ENCODE data around the gene CEACAM19. TPM values are rescaled to one million over a fixed set of nuclear protein-coding genes. Genes with fewer than 3 reads are reported as not detected.
"Not testable (repeated sequence)": the region's sequence is repeated elsewhere in the genome, so short reads cannot be mapped to it uniquely, and the experiment has no call there.

The CEACAM19 gene
- total RNA-seq, 4 donors from 2014 or later = 2.3 to 7.6 (median 4.6) TPM

DNA sequence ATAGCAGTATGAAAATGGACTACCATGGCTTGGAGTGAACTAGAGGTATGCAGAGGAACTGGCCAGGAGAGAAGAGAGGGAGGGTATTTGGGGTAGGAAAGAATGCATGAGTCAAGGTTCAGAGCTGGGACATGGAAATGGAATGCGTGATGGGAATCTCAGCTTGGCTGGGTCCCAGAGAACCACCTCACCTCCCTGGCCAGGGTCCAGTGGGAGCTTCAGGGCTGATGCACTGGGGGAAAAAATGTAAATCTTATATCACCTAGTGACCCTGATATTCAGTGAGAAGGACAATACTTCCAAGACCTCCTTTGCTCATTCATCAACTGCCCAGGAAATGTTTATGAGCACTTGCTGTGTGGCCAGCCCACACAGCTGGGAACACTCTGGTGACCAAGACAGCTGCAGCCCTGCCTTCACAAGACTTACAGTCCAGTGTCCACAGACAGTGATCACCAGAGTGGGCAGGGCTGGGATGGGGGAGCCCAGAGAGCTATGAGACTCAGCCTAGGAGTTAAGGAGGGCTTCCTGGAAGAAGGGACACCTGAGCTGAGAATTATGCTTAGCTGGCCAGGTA lies 45.1 kb upstream of the CEACAM19 start:
- no peaks in the 10 kb centered on the region for H3K9me3 ChIP-seq
- WGBS, 2 donors = 7 to 44% methylated on average over 1 of the region's 1 CpG
- H3K27me3 ChIP-seq = peaks cover 0 to 9% (median 0%) of the 10 kb centered on the region in 4 donors
- no peak for DNase-seq
- H3K27ac ChIP-seq = no peak overlapping the region
- TF ChIP-seq, protein P1, sequence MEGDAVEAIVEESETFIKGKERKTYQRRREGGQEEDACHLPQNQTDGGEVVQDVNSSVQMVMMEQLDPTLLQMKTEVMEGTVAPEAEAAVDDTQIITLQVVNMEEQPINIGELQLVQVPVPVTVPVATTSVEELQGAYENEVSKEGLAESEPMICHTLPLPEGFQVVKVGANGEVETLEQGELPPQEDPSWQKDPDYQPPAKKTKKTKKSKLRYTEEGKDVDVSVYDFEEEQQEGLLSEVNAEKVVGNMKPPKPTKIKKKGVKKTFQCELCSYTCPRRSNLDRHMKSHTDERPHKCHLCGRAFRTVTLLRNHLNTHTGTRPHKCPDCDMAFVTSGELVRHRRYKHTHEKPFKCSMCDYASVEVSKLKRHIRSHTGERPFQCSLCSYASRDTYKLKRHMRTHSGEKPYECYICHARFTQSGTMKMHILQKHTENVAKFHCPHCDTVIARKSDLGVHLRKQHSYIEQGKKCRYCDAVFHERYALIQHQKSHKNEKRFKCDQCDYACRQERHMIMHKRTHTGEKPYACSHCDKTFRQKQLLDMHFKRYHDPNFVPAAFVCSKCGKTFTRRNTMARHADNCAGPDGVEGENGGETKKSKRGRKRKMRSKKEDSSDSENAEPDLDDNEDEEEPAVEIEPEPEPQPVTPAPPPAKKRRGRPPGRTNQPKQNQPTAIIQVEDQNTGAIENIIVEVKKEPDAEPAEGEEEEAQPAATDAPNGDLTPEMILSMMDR (IDR thresholded peaks at IDR 0.05) = no peak
- no peak for TF ChIP-seq POLR2A (IDR thresholded peaks at IDR 0.05)
- H3K36me3 ChIP-seq = no peaks in the 10 kb centered on the region
- H3K4me3 ChIP-seq = no peak overlapping the region
- peaks cover 0 to 4% (median 0%) of the 10 kb centered on the region in 3 donors for H3K4me1 ChIP-seq
- intact Hi-C loops (cut with DNase I) = no loop called here

DNA sequence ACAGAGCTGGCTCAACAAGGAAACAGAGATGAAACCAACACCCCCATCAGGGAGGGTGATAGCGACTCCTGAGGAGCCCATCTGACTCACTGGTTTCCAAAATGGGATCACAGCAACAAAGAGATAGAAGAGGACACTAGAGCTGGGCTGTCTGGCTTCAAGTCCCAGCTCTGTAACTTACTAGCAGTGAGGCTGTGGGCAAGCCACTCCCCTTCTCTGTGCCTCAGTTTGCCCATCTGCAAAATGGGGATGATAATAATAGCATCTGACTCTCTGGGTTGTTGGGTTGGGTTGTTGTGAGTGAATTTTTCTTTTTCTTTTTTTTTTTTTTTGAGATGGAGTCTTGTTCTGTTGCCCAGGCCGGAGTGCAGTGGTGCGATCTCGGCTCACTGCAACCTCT lies 43.7 kb upstream of the CEACAM19 start:
- Histone ChIP-seq H3K27me3 (peaks cover 0 to 9% (median 0%) of the 10 kb centered on the region in 4 donors), H3K4me3 (no peak overlapping the region), H3K36me3 (no peaks in the 10 kb centered on the region), H3K4me1 (peaks cover 0 to 4% (median 0%) of the 10 kb centered on the region in 3 donors), H3K27ac (no peak overlapping the region), H3K9me3 (no peaks in the 10 kb centered on the region)
- intact Hi-C loops (cut with DNase I) = no loop called here
- WGBS, 2 donors = 89 to 96% methylated on average over 4 of the region's 4 CpGs
- no peak for DNase-seq
- TF ChIP-seq, protein P1 (IDR thresholded peaks at IDR 0.05) = no peak
- TF ChIP-seq POLR2A (IDR thresholded peaks at IDR 0.05) = no peak

DNA sequence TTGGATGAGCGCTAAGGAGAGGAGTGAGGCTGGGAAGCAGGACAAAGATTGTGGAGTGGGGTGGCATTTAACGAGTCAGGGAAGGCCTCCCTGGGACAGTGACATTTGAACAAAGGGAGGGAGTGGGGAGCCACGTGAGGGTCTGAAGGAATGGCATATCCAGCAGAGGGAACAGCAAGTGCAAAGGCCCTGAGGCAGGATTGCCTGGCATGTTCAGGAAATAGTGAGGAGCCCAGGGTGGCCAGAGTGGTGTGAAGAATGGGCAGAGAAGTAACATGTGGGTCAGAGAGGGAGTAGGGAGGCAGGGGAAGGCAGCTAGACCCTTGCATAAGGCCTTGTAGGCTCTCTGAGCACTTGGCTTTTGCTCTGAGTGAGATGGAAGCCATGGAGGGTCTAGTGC lies 42.5 kb upstream of the CEACAM19 start:
- Histone ChIP-seq H3K36me3 (no peaks in the 10 kb centered on the region), H3K4me1 (peaks cover 0 to 4% (median 0%) of the 10 kb centered on the region in 3 donors), H3K27me3 (peaks cover 0 to 9% (median 0%) of the 10 kb centered on the region in 4 donors), H3K4me3 (no peak overlapping the region), H3K9me3 (no peaks in the 10 kb centered on the region), H3K27ac (no peak overlapping the region)
- intact Hi-C loops (cut with DNase I) = no loop called here
- TF ChIP-seq, protein P1 (IDR thresholded peaks at IDR 0.05) = no peak
- TF ChIP-seq POLR2A (IDR thresholded peaks at IDR 0.05) = no peak
- 71 to 74% methylated on average over 3 of the region's 3 CpGs for WGBS, 2 donors
- DNase-seq = no peak

DNA sequence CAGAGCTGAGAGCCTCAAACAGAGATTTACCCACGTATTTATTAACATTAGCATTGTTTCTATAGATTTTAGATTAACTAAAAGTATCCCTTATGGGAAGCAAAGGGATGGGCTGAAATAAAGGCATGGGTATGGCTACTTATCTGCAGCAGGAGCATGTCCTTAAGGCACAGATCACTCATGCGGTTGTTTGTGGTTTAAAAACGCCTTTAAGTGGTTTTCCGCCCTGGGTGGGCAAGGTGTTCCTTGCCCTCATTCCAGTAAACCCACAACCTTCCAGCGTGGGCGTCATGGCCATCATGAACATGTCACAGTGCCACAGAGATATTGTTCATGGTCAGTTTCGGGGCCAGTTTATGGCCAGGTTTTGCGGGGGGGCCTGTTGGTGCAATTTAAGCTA lies 39.7 kb upstream of the CEACAM19 start:
- H3K4me3 ChIP-seq; H3K36me3 ChIP-seq; intact Hi-C loops (cut with DNase I); H3K4me1 ChIP-seq; H3K9me3 ChIP-seq; H3K27ac ChIP-seq; DNase-seq: not testable (repeated sequence)
- peaks cover 0 to 13% (median 0%) of the 10 kb centered on the region in 4 donors for H3K27me3 ChIP-seq
- 67 to 76% methylated on average over 8 of the region's 8 CpGs for WGBS, 2 donors

DNA sequence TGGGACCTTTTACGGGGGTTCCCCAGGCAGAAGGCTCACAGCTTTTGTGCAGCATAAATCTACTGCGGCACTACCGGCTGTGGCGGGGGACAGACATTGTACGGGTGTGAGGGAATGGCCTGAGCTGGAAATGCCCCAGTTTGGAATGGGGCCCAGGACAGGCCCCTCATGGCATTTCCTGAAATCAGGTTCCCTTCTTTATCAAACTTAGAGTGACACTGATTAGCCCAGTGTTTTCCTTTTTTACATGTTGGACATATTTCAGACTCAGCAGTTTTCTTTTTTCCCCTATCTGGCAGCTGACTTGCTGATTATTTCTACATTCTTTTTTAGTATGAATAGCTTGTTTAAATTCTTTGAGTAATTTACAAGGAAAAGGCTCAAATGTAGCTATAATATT lies 37.2 kb upstream of the CEACAM19 start:
- H3K9me3 ChIP-seq; H3K36me3 ChIP-seq; DNase-seq; H3K4me1 ChIP-seq; intact Hi-C loops (cut with DNase I); H3K27ac ChIP-seq: not testable (repeated sequence)
- H3K27me3 ChIP-seq = peaks cover 0 to 13% (median 0%) of the 10 kb centered on the region in 4 donors
- WGBS, 2 donors = 22 to 25% methylated on average over 5 of the region's 5 CpGs
- H3K4me3 ChIP-seq = peak overlapping the region in 1 of 4 donors; percentile 21

DNA sequence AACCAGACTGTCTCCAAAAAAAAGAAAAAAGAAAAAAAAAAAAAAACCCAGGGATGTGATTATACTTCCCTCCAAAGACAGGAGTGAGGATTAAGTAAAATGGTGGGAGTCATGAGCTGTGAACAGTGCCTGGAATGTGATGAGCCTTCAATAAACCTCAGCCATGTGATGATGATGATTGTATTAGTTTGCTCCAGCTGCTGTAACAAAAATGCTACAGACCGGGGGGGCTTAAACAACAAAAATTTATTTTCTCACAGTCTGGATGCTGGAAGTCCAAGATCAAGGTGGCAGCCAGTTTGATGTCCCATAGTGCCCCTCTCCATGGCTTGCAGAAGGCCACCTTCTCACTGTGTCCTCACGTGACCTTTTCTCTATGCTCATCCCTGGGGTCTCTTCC lies 36.5 kb upstream of the CEACAM19 start:
- H3K4me1 ChIP-seq = no peaks in the 10 kb centered on the region
- peaks cover 0 to 13% (median 0%) of the 10 kb centered on the region in 4 donors for H3K27me3 ChIP-seq
- H3K36me3 ChIP-seq = no peaks in the 10 kb centered on the region
- H3K27ac ChIP-seq = no peak overlapping the region
- TF ChIP-seq, protein P1 (IDR thresholded peaks at IDR 0.05) = no peak
- TF ChIP-seq POLR2A (IDR thresholded peaks at IDR 0.05) = no peak
- H3K4me3 ChIP-seq = no peak overlapping the region
- intact Hi-C loops (cut with DNase I) = no loop called here
- 88 to 89% methylated on average over 2 of the region's 2 CpGs for WGBS, 2 donors
- no peak for DNase-seq
- no peaks in the 10 kb centered on the region for H3K9me3 ChIP-seq
